ENCODE results near the gene PLAAT2.
A peak's percentile ranks its signal among the peaks of the same experiment; 100 is the strongest.
"Not testable (repeated sequence)": the region's sequence is repeated elsewhere in the genome, so short reads cannot be mapped to it uniquely, and the experiment has no call there.

PLAAT2 gene

DNA sequence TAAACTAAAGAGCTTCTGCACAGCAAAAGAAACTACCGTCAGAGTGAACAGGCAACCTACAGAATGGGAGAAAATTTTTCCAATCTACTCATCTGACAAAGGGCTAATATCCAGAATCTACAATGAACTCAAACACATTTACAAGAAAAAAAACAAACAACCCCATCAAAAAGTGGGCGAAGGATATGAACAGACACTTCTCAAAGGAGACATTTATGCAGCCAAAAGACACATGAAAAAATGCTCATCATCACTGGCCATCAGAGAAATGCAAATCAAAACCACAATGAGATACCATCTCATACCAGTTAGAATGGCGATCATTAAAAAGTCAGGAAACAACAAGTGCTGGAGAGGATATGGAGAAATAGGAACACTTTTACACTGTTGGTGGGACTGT, 15.7 kb upstream of the PLAAT2 start:
- DNase-seq (ENCODE audit: low read depth): not testable (repeated sequence)

DNA sequence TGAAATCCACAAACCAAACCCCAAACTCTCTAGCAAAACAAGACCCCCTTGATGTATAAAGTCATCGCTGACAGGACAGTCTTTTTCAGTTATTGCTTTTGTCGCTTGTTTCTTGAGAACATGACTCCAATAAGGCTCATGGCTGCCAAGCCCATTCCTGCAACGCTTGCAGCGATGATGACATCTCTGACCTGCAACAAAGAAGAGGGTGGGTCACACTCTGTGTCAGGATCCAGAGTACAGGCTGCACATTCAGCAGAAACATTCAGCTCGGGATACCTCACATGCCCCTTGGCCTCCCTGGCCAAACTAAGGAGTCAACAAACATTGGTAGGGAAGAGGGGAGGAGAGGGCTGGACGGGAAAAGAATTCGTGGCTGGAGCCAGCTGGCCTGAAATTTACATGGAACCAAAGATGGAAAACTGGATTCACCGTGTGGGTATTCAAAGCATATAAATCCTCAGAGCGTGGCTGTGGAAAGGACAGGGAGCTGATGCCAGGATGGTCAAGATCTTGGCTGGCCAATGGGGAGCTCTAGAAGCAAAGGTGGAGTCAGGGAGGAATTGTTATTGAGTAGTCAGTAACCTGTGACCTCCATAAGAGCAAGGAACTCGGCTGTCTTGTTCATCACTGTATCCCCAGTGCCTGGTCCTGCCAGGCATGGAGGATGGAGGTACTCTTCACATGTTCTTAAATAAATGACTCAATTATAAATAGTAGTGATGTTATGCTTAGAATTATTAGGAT, 11.8 kb upstream of the PLAAT2 start:
- no peak for DNase-seq (ENCODE audit: low read depth)

DNA sequence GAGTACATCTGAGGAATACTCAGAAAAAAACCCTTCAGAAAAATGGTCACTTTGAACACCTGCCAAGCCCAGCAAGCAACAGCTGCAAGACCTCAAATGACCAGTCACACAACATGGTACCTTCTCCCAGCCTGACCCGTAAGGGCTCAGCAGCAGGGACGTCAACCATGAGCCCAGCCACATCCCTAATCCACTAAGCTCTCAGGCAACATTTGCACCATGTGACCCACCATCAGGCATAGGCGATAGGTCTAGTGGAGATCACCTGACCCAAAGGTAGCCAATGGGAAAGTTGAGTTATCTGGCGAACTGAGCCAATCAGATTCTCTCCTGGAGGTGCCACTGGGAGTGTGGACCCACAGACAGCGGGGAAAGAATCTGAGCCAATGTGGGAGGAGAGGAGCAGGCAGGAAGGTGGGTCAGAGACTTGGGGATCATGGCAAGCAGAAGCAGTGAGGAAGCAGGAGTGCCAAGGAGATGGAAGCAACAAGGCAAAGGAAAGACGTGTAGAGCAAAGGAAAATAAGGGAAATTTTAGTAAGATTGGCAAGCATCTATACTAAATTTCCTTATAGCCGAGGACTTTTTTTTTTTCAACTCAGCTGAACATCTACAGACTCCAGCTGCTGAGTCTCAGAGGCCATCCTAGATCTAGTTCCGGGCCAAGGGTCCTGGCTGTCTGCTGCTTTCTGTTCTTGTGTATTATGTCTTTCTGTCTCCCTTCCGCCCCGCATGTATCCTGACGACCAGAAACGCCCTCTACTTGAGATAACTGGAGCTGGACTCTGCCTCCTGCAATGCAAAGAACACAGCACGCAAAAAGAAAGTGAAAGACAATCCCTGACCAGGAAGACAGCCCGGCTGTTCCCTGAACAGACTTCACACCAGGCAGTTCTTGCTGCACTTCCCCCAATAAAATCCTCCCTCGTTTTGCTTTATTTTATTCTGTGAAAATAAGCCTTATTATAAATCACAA, 11.0 kb upstream of the PLAAT2 start:
- DNase-seq (ENCODE audit: low read depth): no peak

DNA sequence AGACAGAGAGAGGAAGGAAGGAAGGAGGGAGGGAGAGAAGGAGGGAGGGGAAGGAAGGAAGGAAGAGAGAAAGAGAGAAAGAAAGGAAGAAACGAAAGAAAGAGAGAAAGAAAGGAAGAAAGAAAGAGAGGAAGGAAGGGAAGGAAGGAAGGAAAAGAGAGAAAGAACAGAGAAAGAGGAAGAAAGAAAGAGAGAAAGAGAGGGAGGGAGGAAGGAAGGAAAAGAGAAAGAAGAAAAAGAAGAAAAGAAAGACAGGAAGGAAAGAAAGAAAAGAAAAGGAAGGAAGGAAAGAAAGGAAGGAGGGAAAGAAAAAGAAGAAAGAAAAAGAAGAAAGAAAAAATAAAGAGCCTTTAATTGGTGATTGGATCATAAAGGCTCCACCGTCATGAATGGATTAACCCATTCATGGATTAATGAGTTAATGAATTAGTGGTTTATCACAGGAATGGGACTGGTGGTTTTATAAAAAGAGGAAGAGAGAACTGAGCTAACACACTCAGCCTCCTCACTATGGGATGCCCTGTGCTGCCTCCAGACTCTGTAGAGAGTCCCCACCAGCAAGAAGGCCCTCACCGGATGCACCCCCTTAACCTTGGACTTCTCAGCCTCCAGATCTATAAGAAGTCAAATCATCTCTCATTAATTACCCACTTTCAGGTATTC, 9.0 kb upstream of the PLAAT2 start:
- no peak for DNase-seq (ENCODE audit: low read depth)

DNA sequence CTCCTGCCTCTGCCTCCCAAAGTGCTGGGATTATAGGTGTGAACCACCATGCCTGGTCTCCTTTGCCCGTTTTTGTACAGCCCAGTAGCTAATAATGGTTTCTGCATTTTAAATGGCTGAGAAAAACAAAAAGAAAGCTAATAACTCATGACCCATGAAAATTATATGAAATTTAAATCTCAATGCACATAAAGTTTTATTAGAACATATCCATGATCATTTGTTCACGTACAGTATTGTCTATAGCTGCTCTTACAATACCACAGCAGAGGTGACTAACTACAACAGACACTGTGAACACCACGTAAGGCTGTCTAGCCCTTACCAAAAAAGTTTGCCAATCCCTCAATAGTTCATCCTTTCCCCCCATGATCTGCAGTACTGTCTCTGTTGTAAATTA, 6.4 kb upstream of the PLAAT2 start:
- DNase-seq (ENCODE audit: low read depth): no peak

DNA sequence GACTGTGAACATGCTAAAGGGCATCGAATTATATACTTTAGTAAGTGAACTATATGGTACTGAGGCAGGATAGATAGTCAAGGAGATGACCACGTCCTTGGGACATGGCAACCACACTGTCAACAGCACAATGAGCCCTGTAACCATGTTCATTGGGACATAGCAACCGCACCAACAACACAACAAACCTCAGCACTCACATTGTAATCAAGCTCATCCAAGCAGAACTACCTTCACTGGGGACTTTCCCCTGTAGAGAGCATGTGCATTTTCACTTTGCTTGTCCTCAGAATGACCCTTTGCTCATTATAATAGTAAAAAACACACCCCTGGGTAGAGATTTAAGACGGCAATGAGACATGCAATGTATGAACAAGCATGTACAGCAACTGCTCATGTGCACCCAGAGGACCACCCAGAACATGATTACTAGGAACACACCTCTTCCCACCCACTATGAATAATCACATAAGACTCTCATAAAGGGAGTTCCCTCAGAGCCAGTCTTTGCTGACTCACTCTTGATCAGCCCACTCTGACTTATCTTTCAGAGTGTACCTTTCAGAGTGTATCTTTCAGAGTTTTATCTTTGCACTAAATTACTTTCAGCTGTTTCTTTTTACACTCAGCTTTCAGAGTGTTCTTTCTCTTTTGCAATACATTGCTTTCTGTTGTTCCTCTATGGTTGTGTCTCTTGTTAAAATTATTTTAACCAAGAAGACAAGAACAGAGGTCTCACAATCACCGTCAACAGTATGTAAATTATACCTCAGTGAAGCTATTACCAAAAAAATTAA, 4.1 kb upstream of the PLAAT2 start:
- DNase-seq (ENCODE audit: low read depth): peak; percentile 46

DNA sequence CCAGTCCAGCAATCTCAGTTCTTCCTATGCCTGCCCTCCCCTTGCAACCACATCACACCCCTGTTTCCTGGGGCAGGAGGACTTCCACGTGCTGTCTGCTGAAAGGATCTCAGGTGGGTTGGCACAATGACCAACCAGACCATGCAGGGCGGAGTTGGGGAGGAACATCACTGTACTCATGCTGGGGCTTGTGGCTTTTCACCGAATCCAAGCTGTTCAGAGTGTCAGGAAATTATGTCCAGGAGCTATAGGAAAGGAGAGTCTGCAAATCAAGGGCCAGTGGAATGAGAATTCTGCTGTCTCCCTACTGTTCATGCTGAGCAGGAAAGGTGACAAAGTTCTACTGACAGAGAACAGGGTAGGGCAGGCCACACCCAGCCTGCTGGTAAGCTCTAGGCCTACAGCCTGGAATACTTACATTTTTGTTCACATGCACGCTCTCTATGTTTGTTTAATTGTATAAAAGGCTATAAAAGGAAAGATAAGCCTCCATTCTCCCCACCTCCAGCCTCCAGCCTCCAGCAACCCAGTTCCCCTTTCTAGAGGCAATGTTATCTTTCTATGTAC, 1.7 kb upstream of the PLAAT2 start:
- no peak for DNase-seq (ENCODE audit: low read depth)

DNA sequence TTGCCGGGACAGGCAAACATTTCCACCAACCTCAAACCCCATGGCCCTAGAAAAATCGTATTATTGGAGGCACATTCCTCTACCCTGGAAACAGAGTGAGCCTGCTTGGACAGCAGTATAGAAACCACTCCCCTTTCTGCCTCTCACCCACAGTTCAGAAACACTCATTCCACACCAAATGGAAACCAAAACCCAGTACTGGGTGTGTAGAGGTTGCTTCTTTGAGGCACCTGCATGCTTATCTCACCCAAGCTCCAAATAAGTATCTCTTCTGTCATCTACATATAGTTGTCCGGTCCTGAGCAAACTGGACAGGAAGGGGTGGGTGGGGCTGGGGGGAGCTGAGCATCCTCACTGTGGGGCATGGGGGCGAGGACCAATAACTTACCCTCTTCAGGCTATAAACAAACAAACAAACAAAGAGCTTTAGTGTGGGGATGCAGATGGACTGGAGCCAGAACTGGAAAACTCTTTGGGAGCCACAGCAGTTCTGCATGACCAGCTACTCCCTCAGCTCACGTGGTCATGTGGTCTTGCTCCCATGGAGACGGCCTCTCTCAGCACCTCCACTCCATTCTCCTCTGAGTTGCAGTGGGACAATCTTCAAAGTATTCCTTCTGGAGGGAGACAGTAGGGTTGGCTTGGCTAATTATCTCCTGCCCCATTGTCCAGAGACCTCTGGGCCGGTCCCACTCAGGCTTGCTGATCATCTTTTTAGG, 1.0 kb upstream of the PLAAT2 start:
- no peak for DNase-seq (ENCODE audit: low read depth)

DNA sequence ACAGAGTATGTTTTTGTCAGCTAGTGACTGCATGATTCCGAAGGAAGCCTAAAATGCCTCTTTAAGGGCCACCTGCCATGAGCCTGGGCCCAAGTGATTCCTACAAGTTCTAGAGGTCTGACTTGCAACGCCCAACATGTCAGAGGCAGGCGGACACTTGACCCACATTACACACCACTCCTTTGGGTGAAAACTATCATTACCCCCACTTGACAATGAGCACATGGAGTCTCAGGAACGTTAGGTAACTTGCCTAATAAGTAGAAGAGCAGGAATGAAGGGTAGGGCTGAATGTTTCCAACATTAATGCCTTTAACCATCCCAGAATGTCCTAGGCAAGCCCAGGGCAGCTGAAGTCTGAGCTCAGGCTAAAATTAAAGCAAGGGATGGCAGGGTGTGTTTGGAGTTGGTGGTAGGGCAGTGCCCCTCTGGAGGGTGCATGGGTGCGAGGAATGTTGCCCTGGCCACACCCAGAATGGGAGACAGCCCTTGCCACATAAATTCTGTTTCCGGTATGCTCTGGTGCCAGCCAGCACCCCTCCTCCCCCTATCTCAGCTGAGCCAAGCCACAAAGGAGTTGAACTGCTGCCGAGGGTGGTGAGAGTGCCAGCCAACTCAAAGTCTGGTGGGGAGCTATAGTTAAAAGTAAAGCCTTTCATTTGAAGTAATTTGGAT, 2.5 kb downstream of the PLAAT2 start:
- DNase-seq (ENCODE audit: low read depth): no peak

DNA sequence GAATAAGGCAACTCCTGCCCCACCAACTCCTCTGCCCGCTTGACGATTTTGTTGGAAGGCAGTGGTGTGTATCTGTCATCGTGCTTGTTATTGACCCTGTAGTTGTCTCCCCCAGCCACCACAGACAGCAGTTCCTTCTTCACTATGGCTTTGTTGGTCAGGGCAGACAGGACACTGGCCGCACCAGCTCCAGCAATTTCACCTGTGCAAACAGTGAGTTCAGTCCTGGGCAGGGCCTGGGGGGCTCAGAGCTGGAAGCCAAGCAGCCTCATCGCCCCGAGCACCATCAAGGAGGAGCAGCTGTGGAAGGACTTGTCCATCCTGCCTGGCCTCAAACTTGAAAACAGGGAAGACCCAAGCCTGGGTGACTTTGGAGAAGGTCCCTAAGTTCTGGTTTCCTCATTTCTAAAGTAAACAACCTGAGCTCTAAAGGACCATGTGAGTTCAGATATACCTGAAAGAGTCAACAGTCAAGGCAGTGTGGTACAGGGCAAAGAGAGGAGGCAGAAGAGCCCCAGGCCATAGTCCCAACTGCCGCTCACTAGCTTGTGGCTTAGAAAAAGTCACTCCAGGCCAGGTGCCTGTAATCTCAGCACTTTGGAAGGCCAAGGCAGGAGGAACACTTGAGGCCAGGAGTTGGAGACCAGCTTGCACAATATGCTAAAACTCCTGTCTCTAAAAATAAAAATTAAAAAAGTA, 4.6 kb downstream of the PLAAT2 start:
- no peak for DNase-seq (ENCODE audit: low read depth)

DNA sequence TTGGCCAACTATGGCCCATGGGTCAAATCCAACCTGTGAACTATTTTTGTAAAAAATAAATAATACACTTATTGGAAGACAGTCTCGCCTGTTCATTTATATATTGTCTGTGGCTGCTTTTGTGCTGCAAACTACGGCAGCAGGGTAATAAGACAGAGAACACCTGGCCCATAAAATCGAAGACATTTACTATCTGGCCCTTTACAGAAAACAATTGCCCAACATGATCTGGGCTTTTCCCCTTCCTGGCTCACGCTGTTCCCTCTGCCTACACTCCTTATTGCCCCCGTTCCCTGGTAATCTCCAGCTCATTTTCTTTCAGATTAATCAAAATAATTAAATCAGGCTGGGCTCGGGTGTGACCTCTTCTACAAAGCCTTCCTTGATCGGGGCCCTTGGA, 5.6 kb downstream of the PLAAT2 start:
- DNase-seq (ENCODE audit: low read depth): no peak

DNA sequence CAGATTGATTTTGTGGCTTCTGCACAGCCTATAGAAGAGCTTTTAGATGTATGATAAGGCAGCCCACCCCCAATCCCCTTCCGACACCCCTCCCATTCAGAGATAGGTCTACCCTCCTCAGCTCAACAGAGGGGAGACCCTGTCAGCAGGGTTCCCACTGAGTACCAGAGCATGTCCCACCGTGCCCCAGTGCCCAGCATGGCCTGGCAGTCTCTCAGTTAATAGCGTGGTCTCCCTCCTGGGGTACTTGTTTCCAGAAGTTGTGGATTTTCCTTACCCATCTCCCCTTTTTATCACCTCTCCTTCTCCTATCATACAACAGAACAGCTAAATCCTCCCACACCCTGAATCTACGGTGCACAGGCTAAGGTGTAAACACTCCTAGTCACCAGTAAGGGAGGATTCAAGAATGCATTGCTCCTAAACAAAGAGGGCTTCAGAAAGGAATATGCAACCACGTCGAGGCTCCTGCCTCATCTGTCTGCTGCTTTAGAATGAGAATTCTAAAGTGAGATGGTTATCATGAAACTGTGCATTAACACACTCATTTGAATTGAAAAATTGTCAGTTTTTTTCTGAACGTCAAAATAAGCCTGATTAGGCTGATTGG, 6.7 kb downstream of the PLAAT2 start:
- no peak for DNase-seq (ENCODE audit: low read depth)

DNA sequence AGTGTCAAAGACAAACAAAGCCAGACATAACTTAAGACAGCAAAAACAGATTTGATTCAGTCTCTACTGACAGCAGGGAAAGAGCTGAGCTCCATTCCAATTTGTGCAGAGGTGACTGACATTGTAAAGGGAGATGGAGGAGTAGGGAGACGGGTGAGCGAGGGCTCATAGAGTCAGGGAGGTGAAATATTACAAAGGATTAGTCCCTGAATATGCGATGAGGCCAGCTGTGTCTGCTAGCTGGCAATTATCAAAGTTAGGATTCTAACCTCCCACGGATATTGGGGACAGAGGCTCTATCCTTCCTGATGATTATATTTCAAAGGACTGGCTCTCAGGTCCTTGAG, 8.3 kb downstream of the PLAAT2 start:
- no peak for DNase-seq (ENCODE audit: low read depth)

DNA sequence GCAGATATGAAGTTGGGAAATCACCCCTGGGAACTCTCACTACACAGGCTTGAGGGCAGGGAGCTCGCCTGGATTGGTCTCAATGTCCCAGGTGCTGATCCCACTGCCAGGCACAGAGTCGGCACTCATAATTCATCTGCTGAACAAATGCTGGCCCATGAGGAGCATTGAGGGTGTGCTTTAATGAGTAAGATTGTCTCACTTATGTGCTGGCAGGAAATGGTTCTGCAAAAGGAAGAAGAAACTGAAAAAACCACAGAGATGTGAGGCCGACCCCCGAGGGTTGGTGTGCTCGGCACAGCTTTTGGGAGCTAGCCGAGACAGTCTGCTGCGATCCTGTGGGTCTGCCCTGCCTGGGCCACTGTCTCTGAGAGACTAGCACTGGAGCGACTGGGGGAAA, 9.4 kb downstream of the PLAAT2 start:
- DNase-seq (ENCODE audit: low read depth): peak; percentile 55

DNA sequence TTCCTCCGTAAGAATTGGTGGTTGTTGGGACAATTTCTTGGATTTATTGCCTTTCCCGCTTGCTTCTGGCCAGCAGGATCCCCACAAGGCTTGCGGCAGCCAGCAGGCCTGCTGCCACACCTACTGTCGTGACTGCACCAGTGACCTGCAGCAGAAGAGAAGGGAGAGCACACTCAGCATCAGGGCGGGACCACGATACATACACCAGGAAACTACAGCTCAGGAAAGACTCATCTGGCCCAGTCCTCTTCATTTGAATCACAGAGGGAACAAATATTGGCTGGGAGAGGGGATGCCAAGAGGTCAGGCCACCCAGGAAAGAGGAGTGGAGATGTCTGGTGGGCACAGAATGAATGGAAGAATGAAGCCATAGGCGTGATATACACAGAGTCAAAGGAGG, 10.3 kb downstream of the PLAAT2 start:
- no peak for DNase-seq (ENCODE audit: low read depth)

DNA sequence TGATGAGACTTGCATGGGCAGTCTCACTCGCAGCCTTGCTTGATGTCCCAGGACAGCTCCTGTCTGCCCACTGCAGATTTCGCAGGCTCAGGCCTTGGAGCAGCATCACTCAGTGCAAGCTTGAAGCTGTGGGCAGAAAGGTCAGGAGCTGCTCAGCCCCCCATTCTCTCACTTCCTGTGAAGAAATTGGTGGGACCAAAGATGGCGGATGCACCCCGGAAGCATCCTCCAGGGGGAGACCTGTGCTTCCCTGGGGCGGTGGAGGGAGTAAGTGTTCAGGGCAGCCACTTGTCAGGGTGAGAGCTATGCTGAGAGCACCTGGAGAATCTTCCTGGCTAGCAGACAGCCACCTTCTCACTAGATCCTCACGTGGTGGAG, 11.3 kb downstream of the PLAAT2 start:
- no peak for DNase-seq (ENCODE audit: low read depth)

DNA sequence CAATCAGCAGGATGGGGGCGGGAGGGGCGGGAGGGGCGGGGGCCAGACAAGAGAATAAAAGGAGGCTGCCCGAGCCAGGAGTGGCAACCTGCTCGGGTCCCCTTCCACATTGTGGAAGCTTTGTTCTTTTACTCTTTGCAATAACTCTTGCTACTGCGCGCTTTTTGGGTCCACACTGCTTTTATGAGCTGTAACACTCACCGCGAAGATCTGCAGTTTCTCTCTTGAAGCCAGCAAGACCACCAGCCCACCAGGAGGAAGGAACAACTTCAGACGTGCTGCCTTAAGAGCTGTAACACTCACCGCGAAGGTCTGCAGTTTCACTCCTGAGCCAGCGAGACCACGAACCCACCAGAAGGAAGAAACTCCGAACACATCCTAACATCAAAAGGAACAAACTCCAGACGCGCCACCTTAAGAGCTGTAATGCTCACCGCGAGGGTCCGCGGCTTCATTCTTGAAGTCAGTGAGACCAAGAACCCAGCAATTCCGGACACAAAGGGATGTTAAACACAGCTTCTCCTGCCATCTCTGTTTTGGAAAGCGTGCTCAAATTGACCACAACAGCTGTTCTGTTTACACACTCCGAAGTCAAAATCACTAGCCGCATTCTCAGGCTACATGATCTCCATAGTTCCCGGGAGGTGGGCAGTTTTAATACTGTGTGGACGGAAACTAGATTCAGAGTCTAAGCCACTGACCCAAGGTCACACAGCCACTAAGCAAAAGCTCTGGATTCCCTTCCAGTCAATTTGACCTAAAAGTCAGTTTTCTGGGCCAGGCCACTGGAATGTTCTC, 11.9 kb downstream of the PLAAT2 start:
- DNase-seq (ENCODE audit: low read depth): no peak

DNA sequence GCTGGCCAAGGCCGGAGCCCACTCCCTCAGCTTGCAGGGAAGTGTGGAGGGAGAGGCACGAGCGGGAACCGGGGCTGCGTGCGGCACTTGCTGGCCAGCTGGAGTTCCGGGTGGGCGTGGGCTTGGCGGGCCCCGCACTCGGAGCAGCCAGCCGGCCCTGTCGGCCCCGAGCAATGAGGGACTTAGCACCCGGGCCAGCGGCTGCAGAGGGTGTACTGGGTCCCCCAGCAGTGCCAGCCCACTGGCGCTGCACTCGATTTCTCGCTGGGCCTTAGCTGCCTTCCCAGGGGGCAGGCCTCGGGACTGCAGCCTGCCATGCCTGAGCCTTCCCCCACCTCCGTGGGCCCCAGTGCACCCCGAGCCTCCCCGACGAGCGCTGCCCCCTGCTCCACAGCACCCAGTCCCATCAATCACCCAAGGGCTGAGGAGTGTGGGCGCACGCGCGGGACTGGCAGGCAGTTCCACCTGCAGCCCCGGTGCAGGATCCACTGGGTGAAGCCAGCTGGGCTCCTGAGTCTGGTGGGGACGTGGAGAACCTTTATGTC, 13.0 kb downstream of the PLAAT2 start:
- DNase-seq (ENCODE audit: low read depth): not testable (repeated sequence)

All from activated gamma-delta T cell treated with anti-CD3 and anti-CD28 coated beads, Interleukin-2, amount 50 U/mL, for 16 hours (primary cell).